ENCODE data around the gene TTBK1. TPM values are rescaled to one million over a fixed set of nuclear protein-coding genes. Genes with fewer than 3 reads are reported as not detected.

TTBK1 gene
- total RNA-seq, 2 donors from 2014 or later = 0.48 to 1.0 TPM

DNA sequence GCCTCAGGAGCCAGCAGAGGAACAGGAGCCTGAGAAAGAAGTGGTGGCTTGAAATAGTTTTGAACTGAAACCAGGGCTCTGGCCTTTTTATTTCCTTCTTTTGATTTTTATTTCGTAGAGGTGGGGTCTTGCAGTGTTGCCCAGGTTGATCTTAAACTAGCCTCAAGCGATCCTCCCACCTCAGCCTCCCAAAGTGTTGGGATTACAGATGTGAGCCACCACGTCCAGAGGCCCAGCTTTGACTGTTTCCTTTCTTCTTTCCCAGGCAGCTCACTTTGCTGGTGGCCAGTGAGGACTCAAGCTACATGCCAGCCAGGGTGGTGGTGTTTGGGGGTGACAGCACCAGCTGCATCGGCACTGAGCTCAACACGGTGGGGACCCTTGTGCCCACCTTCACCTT lies 40.8 kb upstream of the TTBK1 start:
- Histone ChIP-seq H3K9me3 (no peaks in the 10 kb centered on the region), H3K36me3 (no peaks in the 10 kb centered on the region), H3K27me3 (no peaks in the 10 kb centered on the region), H3K4me1 (no peaks in the 10 kb centered on the region), H3K9ac (ENCODE audit: low read depth in 2 of 2, low read length in 2 of 2) (no peak overlapping the region), H3K4me3 (no peak overlapping the region), H3K27ac (no peak overlapping the region)
- intact Hi-C loops (cut with DNase I) = no loop called here
- no peak for DNase-seq
- no peak for TF ChIP-seq CTCF (IDR thresholded peaks at IDR 0.05)

DNA sequence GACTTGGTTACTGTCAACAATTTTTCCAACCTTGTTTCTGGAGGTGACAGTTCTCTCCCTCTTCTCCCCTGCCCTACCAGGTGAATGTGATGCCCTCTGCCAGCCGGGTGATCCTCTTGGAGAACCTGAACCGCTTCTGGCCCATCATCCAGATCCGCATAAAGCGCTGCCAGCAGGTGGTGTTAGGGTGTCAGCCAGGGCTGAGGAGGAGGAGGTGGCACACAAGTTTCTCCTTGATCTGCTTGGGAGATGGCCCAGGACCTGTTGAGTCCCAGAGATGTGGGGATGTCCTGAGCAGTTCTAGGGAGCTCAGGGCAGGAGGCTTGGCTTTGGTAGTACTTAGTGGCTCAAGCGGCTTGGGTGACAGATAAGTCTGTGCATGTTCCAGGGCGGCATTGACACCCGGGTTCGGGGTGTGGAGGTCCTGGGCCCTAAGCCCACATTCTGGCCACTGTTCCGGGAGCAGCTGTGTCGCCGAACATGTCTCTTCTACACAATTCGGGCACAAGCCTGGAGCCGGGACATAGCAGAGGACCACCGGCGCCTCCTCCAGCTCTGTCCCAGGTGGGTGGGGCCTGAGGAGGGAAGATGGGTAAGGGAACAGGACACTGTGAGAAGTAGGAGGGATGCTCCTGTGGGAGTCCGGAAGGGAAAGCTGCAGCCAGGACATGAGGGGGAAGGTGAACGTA lies 40.1 kb upstream of the TTBK1 start:
- no peak for TF ChIP-seq CTCF (IDR thresholded peaks at IDR 0.05)
- Histone ChIP-seq H3K9me3 (no peaks in the 10 kb centered on the region), H3K4me1 (no peaks in the 10 kb centered on the region), H3K9ac (ENCODE audit: low read depth in 2 of 2, low read length in 2 of 2) (no peak overlapping the region), H3K27me3 (no peaks in the 10 kb centered on the region), H3K4me3 (no peak overlapping the region), H3K36me3 (no peaks in the 10 kb centered on the region), H3K27ac (no peak overlapping the region)
- intact Hi-C loops (cut with DNase I) = no loop called here
- no peak for DNase-seq

- H3K27me3 ChIP-seq = no peaks in the 10 kb centered on the region
- H3K4me3 ChIP-seq = no peak overlapping the region
- no peak for DNase-seq
- no peaks in the 10 kb centered on the region for H3K36me3 ChIP-seq
- no peak overlapping the region for H3K9ac ChIP-seq (ENCODE audit: low read depth in 2 of 2, low read length in 2 of 2)
- TF ChIP-seq CTCF (IDR thresholded peaks at IDR 0.05) = no peak
- no peaks in the 10 kb centered on the region for H3K9me3 ChIP-seq
- no peaks in the 10 kb centered on the region for H3K4me1 ChIP-seq
- H3K27ac ChIP-seq = no peak overlapping the region
- intact Hi-C loops (cut with DNase I) = no loop called here
Observed at GRCh38 chr6:43203718-43204095, 39.6 kb upstream of the TTBK1 start.

GRCh38 chr6:43204271-43205105 lies 38.8 kb upstream of the TTBK1 start:
- no peaks in the 10 kb centered on the region for H3K36me3 ChIP-seq
- no peaks in the 10 kb centered on the region for H3K4me1 ChIP-seq
- no peak overlapping the region for H3K27ac ChIP-seq
- no peaks in the 10 kb centered on the region for H3K9me3 ChIP-seq
- no peak for DNase-seq
- no peak overlapping the region for H3K9ac ChIP-seq (ENCODE audit: low read depth in 2 of 2, low read length in 2 of 2)
- intact Hi-C loops (cut with DNase I) = no loop called here
- TF ChIP-seq CTCF (IDR thresholded peaks at IDR 0.05) = no peak
- no peaks in the 10 kb centered on the region for H3K27me3 ChIP-seq
- H3K4me3 ChIP-seq = no peak overlapping the region

DNA sequence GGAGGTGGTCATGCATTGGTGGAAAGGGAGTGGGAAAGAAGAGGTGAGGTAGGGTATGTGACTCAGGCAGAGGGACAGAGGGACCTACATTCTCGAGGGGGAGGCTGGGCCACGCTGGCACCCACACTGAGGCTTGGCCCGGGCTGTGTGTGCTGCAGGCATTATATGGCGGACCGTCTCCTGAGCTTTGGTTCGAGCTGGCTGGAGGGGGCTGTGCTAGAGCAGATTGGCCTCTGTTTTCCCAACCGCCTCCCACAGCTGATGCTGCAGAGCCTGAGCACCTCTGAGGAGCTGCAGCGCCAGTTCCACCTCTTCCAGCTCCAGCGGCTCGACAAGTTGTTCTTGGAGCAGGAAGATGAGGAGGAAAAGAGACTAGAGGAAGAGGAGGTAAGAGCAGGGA lies 37.4 kb upstream of the TTBK1 start:
- no peak for DNase-seq
- Histone ChIP-seq H3K4me3 (no peak overlapping the region), H3K36me3 (no peaks in the 10 kb centered on the region), H3K9me3 (no peaks in the 10 kb centered on the region), H3K27me3 (no peaks in the 10 kb centered on the region), H3K4me1 (no peaks in the 10 kb centered on the region), H3K27ac (no peak overlapping the region), H3K9ac (ENCODE audit: low read depth in 2 of 2, low read length in 2 of 2) (no peak overlapping the region)
- TF ChIP-seq CTCF (IDR thresholded peaks at IDR 0.05) = no peak
- intact Hi-C loops (cut with DNase I) = no loop called here

All from colonic mucosa (tissue), 4 donors.